ENCODE results near the gene ZFAND2A.

ZFAND2A gene

GRCh38 chr7:1114088-1114487 is 45.9 kb downstream of the ZFAND2A start (continued):
- TF ChIP-seq ZBTB10 (tag by site-specific recombination; IDR thresholded peaks at IDR 0.05) = no peak
- TF ChIP-seq ZNF610 (tag by site-specific recombination; IDR thresholded peaks at IDR 0.05; ENCODE audit: borderline replicate concordance) = no peak
- TF ChIP-seq ZNF280D (tag by site-specific recombination; IDR thresholded peaks at IDR 0.05) = no peak

- Histone ChIP-seq H3K27ac (ENCODE audit: extremely low read depth, low read depth, low read length) (no peak overlapping the region), H3K4me3 (ENCODE audit: low read depth, low read length) (no peak overlapping the region), H3K36me3 (ENCODE audit: control insufficient read depth in 2 of 2, insufficient read depth in 1 of 2, low read length in 2 of 2) (peaks cover 0 to 3% of the 10 kb centered on the region in 2 experiments; a peak in 1 of 3 replicates), H3K4me1 (ENCODE audit: control insufficient read depth, insufficient read depth, low read length) (no peaks in the 10 kb centered on the region), H3K9me3 (ENCODE audit: control insufficient read depth, insufficient read depth, low read depth, low read length) (no peaks in the 10 kb centered on the region)
- ChIA-PET POLR2A (no interaction called here), CTCF (no interaction called here)
- no peak for TF ChIP-seq RBAK (tag by site-specific recombination; IDR thresholded peaks at IDR 0.05)
- no peak for TF ChIP-seq SP2 (tag by site-specific recombination; IDR thresholded peaks at IDR 0.05)
- no peak for TF ChIP-seq ZNF140 (tag by site-specific recombination; IDR thresholded peaks at IDR 0.05)
- TF ChIP-seq KLF8 (tag by site-specific recombination; IDR thresholded peaks at IDR 0.05) = no peak
- no peak for TF ChIP-seq ZSCAN23 (tag by site-specific recombination; IDR thresholded peaks at IDR 0.05)
- TF ChIP-seq ZXDB (tag by site-specific recombination; IDR thresholded peaks at IDR 0.05) = no peak
- no peak for TF ChIP-seq ZNF670 (tag by site-specific recombination; IDR thresholded peaks at IDR 0.05; ENCODE audit: low read depth)
- TF ChIP-seq SETDB1 (IDR thresholded peaks at IDR 0.05; ENCODE audit: insufficient read length, low read length) = no peak
- no peak for TF ChIP-seq ZNF16 (tag by site-specific recombination; IDR thresholded peaks at IDR 0.05; ENCODE audit: low read depth)
- no peak for TF ChIP-seq REPIN1 (tag by site-specific recombination; IDR thresholded peaks at IDR 0.05; ENCODE audit: low read depth)
- TF ChIP-seq ZNF549 (tag by site-specific recombination; IDR thresholded peaks at IDR 0.05) = no peak
- TF ChIP-seq ZNF701 (tag by site-specific recombination; IDR thresholded peaks at IDR 0.05) = no peak
- no peak for TF ChIP-seq TSHZ1 (tag by site-specific recombination; IDR thresholded peaks at IDR 0.05; ENCODE audit: borderline replicate concordance)
- no peak for TF ChIP-seq ZNF426 (tag by site-specific recombination; IDR thresholded peaks at IDR 0.05)
- TF ChIP-seq ZNF677 (tag by site-specific recombination; IDR thresholded peaks at IDR 0.05) = no peak
- TF ChIP-seq PBX3 (CRISPR knock-in tag; IDR thresholded peaks at IDR 0.05) = no peak
- no peak for TF ChIP-seq ZNF280D (tag by site-specific recombination; IDR thresholded peaks at IDR 0.05)
- TF ChIP-seq MYNN (tag by site-specific recombination; IDR thresholded peaks at IDR 0.05; ENCODE audit: borderline replicate concordance) = no peak
- TF ChIP-seq ATF2 (tag by site-specific recombination; IDR thresholded peaks at IDR 0.05; ENCODE audit: low read depth) = no peak
- TF ChIP-seq ZNF416 (tag by site-specific recombination; IDR thresholded peaks at IDR 0.05) = no peak
Measured at GRCh38 chr7:1113548-1113885, 46.5 kb downstream of the ZFAND2A start.
